ENCODE results near the gene RIPOR3.

The RIPOR3 gene

GRCh38 chr20:50579511-50579910 lies 111.8 kb downstream of the RIPOR3 start:
- H3K27ac ChIP-seq = no peak overlapping the region
- TF ChIP-seq, protein P1, sequence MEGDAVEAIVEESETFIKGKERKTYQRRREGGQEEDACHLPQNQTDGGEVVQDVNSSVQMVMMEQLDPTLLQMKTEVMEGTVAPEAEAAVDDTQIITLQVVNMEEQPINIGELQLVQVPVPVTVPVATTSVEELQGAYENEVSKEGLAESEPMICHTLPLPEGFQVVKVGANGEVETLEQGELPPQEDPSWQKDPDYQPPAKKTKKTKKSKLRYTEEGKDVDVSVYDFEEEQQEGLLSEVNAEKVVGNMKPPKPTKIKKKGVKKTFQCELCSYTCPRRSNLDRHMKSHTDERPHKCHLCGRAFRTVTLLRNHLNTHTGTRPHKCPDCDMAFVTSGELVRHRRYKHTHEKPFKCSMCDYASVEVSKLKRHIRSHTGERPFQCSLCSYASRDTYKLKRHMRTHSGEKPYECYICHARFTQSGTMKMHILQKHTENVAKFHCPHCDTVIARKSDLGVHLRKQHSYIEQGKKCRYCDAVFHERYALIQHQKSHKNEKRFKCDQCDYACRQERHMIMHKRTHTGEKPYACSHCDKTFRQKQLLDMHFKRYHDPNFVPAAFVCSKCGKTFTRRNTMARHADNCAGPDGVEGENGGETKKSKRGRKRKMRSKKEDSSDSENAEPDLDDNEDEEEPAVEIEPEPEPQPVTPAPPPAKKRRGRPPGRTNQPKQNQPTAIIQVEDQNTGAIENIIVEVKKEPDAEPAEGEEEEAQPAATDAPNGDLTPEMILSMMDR (IDR thresholded peaks at IDR 0.05) = no peak
- no peak for TF ChIP-seq ZFX (IDR thresholded peaks at IDR 0.05; ENCODE audit: borderline replicate concordance)

GRCh38 chr20:50578778-50579165 lies 112.6 kb downstream of the RIPOR3 start:
- H3K27ac ChIP-seq = no peak overlapping the region

DNA sequence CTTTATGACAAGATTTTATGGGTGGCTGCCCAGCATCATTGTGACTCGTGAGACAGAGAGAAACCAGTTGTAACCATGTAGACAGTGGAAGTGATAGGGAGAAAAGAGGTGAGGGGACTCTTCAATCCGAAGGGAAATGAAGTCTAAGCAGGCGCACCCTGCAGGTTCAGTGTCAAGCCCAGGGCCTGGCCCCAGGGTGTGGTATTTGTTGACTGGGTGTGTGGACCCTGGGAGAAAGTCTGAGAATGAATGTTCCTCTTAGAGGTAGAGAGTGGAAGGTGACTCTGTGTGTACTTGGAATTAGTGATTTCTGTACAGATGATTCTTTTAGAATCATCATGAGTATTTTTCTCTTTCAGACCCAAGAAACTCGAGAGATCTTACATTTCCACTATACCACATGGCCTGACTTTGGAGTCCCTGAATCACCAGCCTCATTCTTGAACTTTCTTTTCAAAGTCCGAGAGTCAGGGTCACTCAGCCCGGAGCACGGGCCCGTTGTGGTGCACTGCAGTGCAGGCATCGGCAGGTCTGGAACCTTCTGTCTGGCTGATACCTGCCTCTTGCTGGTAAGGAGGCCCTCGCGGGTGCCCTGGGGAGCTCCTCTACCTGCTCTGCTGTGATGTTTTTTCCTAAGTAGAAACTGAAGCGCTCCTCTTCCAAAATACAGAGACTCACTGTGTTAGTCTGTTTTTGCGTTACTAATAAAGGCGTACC lies 113.1 kb downstream of the RIPOR3 start:
- no peak overlapping the region for H3K27ac ChIP-seq
- TF ChIP-seq, protein P1 (IDR thresholded peaks at IDR 0.05) = no peak
- TF ChIP-seq ZFX (IDR thresholded peaks at IDR 0.05; ENCODE audit: borderline replicate concordance) = no peak

More at GRCh38 chr20:50578778-50579165, 112.6 kb downstream of the RIPOR3 start:
- no peak for TF ChIP-seq ZFX (IDR thresholded peaks at IDR 0.05; ENCODE audit: borderline replicate concordance)
- TF ChIP-seq, protein P1 (IDR thresholded peaks at IDR 0.05) = no peak

GRCh38 chr20:50577175-50578018 lies 113.9 kb downstream of the RIPOR3 start:
- TF ChIP-seq, protein P1 (IDR thresholded peaks at IDR 0.05) = no peak
- no peak for TF ChIP-seq ZFX (IDR thresholded peaks at IDR 0.05; ENCODE audit: borderline replicate concordance)

DNA sequence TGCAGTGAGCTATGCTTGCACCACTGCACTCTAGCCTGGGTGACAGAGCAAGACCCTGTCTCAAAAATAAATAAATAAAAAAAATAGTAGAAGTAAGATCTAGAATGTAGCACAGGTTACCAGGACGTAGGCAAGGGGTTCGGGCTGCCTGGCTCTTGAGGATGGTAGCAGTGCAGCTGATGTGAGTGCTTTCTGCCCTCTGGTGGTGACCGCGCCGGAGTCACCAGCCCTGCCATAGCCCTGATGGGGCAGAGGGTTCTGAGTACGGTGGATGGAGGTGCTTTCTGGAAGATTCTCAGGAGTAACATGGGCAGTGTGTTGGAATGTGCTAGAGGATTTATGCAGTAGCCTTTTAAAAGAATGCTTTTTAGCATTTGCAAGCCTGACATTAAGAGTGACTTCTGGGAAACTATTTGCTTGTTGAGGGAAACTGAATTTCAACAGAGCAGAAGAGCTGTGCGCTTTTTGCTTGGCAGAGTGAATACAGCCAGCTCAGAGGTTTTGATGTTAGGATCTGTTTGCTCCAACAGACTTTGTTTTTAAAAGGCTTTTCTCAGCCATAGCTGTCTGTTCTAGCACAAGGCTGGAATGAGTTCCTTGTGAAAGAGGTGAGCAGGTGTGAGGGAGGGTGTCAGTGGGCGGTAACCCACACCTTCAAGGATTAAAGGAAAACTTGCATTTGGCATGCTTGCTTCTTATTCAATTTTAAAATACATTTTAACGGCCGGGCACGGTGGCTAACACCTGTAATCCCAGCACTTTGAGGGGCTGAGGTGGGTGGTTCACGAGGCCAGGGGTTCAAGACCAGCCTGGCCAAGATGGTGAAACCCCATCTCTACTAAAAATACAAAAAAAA lies 115.2 kb downstream of the RIPOR3 start:
- no peak for TF ChIP-seq ZFX (IDR thresholded peaks at IDR 0.05; ENCODE audit: borderline replicate concordance)
- TF ChIP-seq, protein P1 (IDR thresholded peaks at IDR 0.05) = peak; percentile 78
- H3K27ac ChIP-seq = no peak overlapping the region

More at GRCh38 chr20:50577175-50578018, 113.9 kb downstream of the RIPOR3 start:
- H3K27ac ChIP-seq = no peak overlapping the region

DNA sequence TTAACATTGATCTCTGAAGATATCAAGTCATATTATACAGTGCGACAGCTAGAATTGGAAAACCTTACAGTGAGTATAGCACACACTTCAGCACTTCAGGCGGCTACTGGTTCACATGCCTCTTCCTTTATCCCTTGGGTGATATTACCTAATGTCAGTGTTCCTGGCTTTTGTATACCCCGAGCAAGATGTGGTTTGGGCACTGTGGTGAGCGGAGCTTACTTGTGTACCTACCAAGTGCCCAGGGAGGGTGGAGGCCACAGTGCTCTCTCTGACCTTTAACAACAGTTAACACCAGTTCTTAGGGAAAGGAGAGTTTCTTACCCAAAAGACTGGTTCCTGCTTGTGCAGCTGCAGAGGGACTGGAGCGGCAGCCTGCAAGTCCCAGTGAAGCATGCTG lies 116.8 kb downstream of the RIPOR3 start:
- TF ChIP-seq, protein P1 (IDR thresholded peaks at IDR 0.05) = no peak
- no peak for TF ChIP-seq ZFX (IDR thresholded peaks at IDR 0.05; ENCODE audit: borderline replicate concordance)
- H3K27ac ChIP-seq = no peak overlapping the region

Measured in 22Rv1 (cell line).